A673 (cell line): Measurements from ENCODE around the gene ZNG1F. TPM values are rescaled to one million over a fixed set of nuclear protein-coding genes. Genes with fewer than 3 reads are reported as not detected.
"Not testable (repeated sequence)": the region's sequence is repeated elsewhere in the genome, so short reads cannot be mapped to it uniquely, and the experiment has no call there.

Source experiments
- BruUV-seq: library from RNA; stranded (reverse); fragments of 400-500 nt; replicated peaks from 2 replicates; lab custom pipeline; 2021; lab: Mats Ljungman, UMichigan
- CTCF ChIA-PET: fragments of 300-600 bp; sonication (Branson Sonifier 250); formaldehyde crosslinking; loops from one replicate; lab custom pipeline; 2022; ENCODE audit warnings: antibody characterized with exemption; lab: Charles Lee
- POLR2A ChIA-PET: fragments of 300-600 bp; sonication (Branson Sonifier 250); formaldehyde crosslinking; loops from one replicate; lab custom pipeline; 2022; ENCODE audit warnings: antibody characterized with exemption; ENCODE audit not compliant: low non-redundant PET; lab: Charles Lee
- DNase-seq: peaks from one replicate; pipeline ENCODE4 v3.0.0-alpha.2; 2015; ENCODE audit warnings: low spot score
- H3K27ac ChIP-seq: fragments of 200-600 bp; sonication (generic); 2 replicates; pipeline ENCODE4 v1.5.1; 2016; ENCODE audit warnings: mixed run types, low read depth, mild to moderate bottlenecking, mixed read lengths, antibody characterized with exemption, low read length; ENCODE audit not compliant: poor library complexity, severe bottlenecking
- H3K27me3 ChIP-seq: fragments of 200-600 bp; sonication (generic); replicated peaks from 2 replicates; pipeline ENCODE4 v1.6.1; 2017; ENCODE audit warnings: mixed run types, low read depth, mild to moderate bottlenecking, mixed read lengths, antibody characterized with exemption, low read length; ENCODE audit not compliant: insufficient read depth, poor library complexity
- H3K36me3 ChIP-seq: fragments of 200-600 bp; sonication (generic); 2 replicates; pipeline ENCODE4 v1.6.1; 2016; ENCODE audit warnings: mixed run types, mild to moderate bottlenecking, mixed read lengths, antibody characterized with exemption, low read length; ENCODE audit not compliant: insufficient read depth, poor library complexity, severe bottlenecking
- H3K4me1 ChIP-seq: fragments of 200-600 bp; sonication (generic); 2 replicates; pipeline ENCODE4 v1.6.1; 2017; ENCODE audit warnings: mixed run types, mild to moderate bottlenecking, mixed read lengths, antibody characterized with exemption, low read length; ENCODE audit not compliant: insufficient read depth, poor library complexity, severe bottlenecking
- H3K4me3 ChIP-seq: fragments of 200-600 bp; sonication (generic); 2 replicates; pipeline ENCODE4 v1.5.1; 2016; ENCODE audit warnings: low read depth, mixed run types, mild to moderate bottlenecking, mixed read lengths, low read length; ENCODE audit not compliant: poor library complexity, severe bottlenecking
- H3K9me3 ChIP-seq: fragments of 200-600 bp; sonication (generic); 2 replicates; pipeline ENCODE4 v1.6.1; 2016; ENCODE audit warnings: mixed run types, low read depth, mild to moderate bottlenecking, mixed read lengths, antibody characterized with exemption, low read length; ENCODE audit not compliant: poor library complexity, severe bottlenecking
- CTCF ChIP-seq: fragments of 300-800, 200-600 bp; sonication (generic); conservative IDR thresholded peaks from 2 replicates; pipeline ENCODE4 v1.5.1; 2017; ENCODE audit warnings: low read depth, mild to moderate bottlenecking, antibody characterized with exemption, low read length, moderate library complexity, mixed read lengths
- intact Hi-C: fragments of 100-400 bp; cut with micrococcal nuclease; formaldehyde crosslinking; loops from one replicate; pipeline ENCODE4 v1.10.0; 2022; ENCODE audit not compliant: unreplicated experiment
- total RNA-seq: library from RNA; stranded (reverse); gene quantifications from 2 replicates; pipeline ENCODE4 v1.2.3, GENCODE V29; 2021

ZNG1F gene
- total RNA-seq, 1 experiment from 2014 or later: 8.0 TPM

GRCh38 chr9:41090922-41091321 is 98.2 kb downstream of the ZNG1F start:
- H3K4me3 ChIP-seq, BruUV-seq, POLR2A ChIA-PET, intact Hi-C loops, H3K27ac ChIP-seq, CTCF ChIA-PET, H3K27me3 ChIP-seq, H3K9me3 ChIP-seq, H3K36me3 ChIP-seq, DNase-seq, H3K4me1 ChIP-seq: not testable (repeated sequence)

- H3K27me3 ChIP-seq, intact Hi-C loops, POLR2A ChIA-PET, DNase-seq, H3K27ac ChIP-seq, BruUV-seq, H3K4me3 ChIP-seq, CTCF ChIA-PET, H3K9me3 ChIP-seq, H3K4me1 ChIP-seq, H3K36me3 ChIP-seq: not testable (repeated sequence)
Measured at GRCh38 chr9:41090386-41090785, 98.7 kb downstream of the ZNG1F start.

GRCh38 chr9:41088450-41089059 is 100.6 kb downstream of the ZNG1F start:
- H3K27me3 ChIP-seq, CTCF ChIA-PET, H3K36me3 ChIP-seq, H3K27ac ChIP-seq, DNase-seq, intact Hi-C loops, BruUV-seq, H3K9me3 ChIP-seq, H3K4me3 ChIP-seq, POLR2A ChIA-PET, H3K4me1 ChIP-seq: not testable (repeated sequence)
- TF ChIP-seq CTCF: peak; percentile 29; the same call in 1 of the 2 replicates

- H3K9me3 ChIP-seq, H3K4me3 ChIP-seq, DNase-seq, H3K36me3 ChIP-seq, H3K27ac ChIP-seq, POLR2A ChIA-PET, H3K27me3 ChIP-seq, BruUV-seq, CTCF ChIA-PET, H3K4me1 ChIP-seq, intact Hi-C loops: not testable (repeated sequence)
Measured at GRCh38 chr9:41087929-41088328, 101.2 kb downstream of the ZNG1F start.

GRCh38 chr9:41087157-41087780 is 101.8 kb downstream of the ZNG1F start:
- H3K27ac ChIP-seq, H3K27me3 ChIP-seq, H3K9me3 ChIP-seq, H3K36me3 ChIP-seq, intact Hi-C loops, CTCF ChIA-PET, BruUV-seq, POLR2A ChIA-PET, H3K4me3 ChIP-seq, H3K4me1 ChIP-seq, DNase-seq: not testable (repeated sequence)

GRCh38 chr9:41086685-41087084 is 102.4 kb downstream of the ZNG1F start:
- H3K4me1 ChIP-seq, H3K27me3 ChIP-seq, H3K36me3 ChIP-seq, H3K4me3 ChIP-seq, H3K9me3 ChIP-seq, CTCF ChIA-PET, DNase-seq, BruUV-seq, H3K27ac ChIP-seq, intact Hi-C loops, POLR2A ChIA-PET: not testable (repeated sequence)

- H3K27me3 ChIP-seq, DNase-seq, H3K4me3 ChIP-seq, intact Hi-C loops, H3K4me1 ChIP-seq, H3K9me3 ChIP-seq, H3K27ac ChIP-seq, BruUV-seq, H3K36me3 ChIP-seq, POLR2A ChIA-PET, CTCF ChIA-PET: not testable (repeated sequence)
Measured at GRCh38 chr9:41086215-41086614, 102.9 kb downstream of the ZNG1F start.
